ENCODE data around the gene CAB39. TPM values are rescaled to one million over a fixed set of nuclear protein-coding genes. Genes with fewer than 3 reads are reported as not detected.
A peak's percentile ranks its signal among the peaks of the same experiment; 100 is the strongest.

Gene CAB39
- total RNA-seq, 1 donor from 2014 or later, result 62.9 TPM

GRCh38 chr2:230772156-230772555, 59.5 kb downstream of the CAB39 start:
- intact Hi-C loops (cut with DNase I), result no loop called here
- no peak overlapping the region for H3K27ac ChIP-seq

GRCh38 chr2:230773039-230773773, 60.6 kb downstream of the CAB39 start:
- H3K4me3 ChIP-seq, result no peak overlapping the region
- H3K4me1 ChIP-seq, result peaks cover 0 to 8% of the 10 kb centered on the region in 2 donors
- intact Hi-C loops (cut with DNase I), result no loop called here
- no peak overlapping the region for H3K27ac ChIP-seq
- no peak for TF ChIP-seq CTCF (IDR thresholded peaks at IDR 0.05)
- no peaks in the 10 kb centered on the region for H3K27me3 ChIP-seq
- no peaks in the 10 kb centered on the region for H3K36me3 ChIP-seq
- H3K9me3 ChIP-seq, result no peaks in the 10 kb centered on the region
- no peak for DNase-seq (ENCODE audit: low spot score in 2 of 2)

More at GRCh38 chr2:230772156-230772555, 59.5 kb downstream of the CAB39 start:
- no peaks in the 10 kb centered on the region for H3K9me3 ChIP-seq
- no peaks in the 10 kb centered on the region for H3K27me3 ChIP-seq
- peaks cover 0 to 4% of the 10 kb centered on the region in 2 donors for H3K4me1 ChIP-seq
- peaks cover 0 to 5% of the 10 kb centered on the region in 2 donors for H3K36me3 ChIP-seq
- DNase-seq (ENCODE audit: low spot score in 2 of 2), result no peak
- no peak overlapping the region for H3K4me3 ChIP-seq
- no peak for TF ChIP-seq CTCF (IDR thresholded peaks at IDR 0.05)

- peaks cover 0 to 12% of the 10 kb centered on the region in 2 donors for H3K4me1 ChIP-seq
- peak overlapping the region in 1 of 2 donors; percentile 42 for H3K27ac ChIP-seq
- no peaks in the 10 kb centered on the region for H3K36me3 ChIP-seq
- no peak for DNase-seq (ENCODE audit: low spot score in 2 of 2)
- H3K4me3 ChIP-seq, result no peak overlapping the region
- intact Hi-C loops (cut with DNase I), result loop anchor here (2.0 kb wide), 1 partner anchor 20 kb away; no protein-coding TSS in a partner anchor
- H3K9me3 ChIP-seq, result no peaks in the 10 kb centered on the region
- no peaks in the 10 kb centered on the region for H3K27me3 ChIP-seq
- TF ChIP-seq CTCF (IDR thresholded peaks at IDR 0.05), result no peak
Observed at GRCh38 chr2:230774348-230774951, 61.8 kb downstream of the CAB39 start.

GRCh38 chr2:230775737-230776136, 63.1 kb downstream of the CAB39 start:
- Histone ChIP-seq H3K9me3 (no peaks in the 10 kb centered on the region), H3K27ac (no peak overlapping the region), H3K4me3 (no peak overlapping the region), H3K27me3 (no peaks in the 10 kb centered on the region), H3K36me3 (no peaks in the 10 kb centered on the region), H3K4me1 (peaks cover 0 to 12% of the 10 kb centered on the region in 2 donors)
- DNase-seq (ENCODE audit: low spot score in 2 of 2), result no peak
- no peak for TF ChIP-seq CTCF (IDR thresholded peaks at IDR 0.05)
- intact Hi-C loops (cut with DNase I), result loop anchor here (2.0 kb wide), 1 partner anchor 19 kb away; no protein-coding TSS in a partner anchor

GRCh38 chr2:230777721-230778120, 65.1 kb downstream of the CAB39 start:
- no peaks in the 10 kb centered on the region for H3K27me3 ChIP-seq
- no peaks in the 10 kb centered on the region for H3K36me3 ChIP-seq
- no peaks in the 10 kb centered on the region for H3K9me3 ChIP-seq
- H3K27ac ChIP-seq, result no peak overlapping the region
- intact Hi-C loops (cut with DNase I), result no loop called here
- no peak overlapping the region for H3K4me3 ChIP-seq
- TF ChIP-seq CTCF (IDR thresholded peaks at IDR 0.05), result no peak
- H3K4me1 ChIP-seq, result peaks cover 0 to 12% of the 10 kb centered on the region in 2 donors
- no peak for DNase-seq (ENCODE audit: low spot score in 2 of 2)

All from ascending aorta (tissue), 2 donors.